ENCODE results near the gene MLKL.
"Not testable (repeated sequence)": the region's sequence is repeated elsewhere in the genome, so short reads cannot be mapped to it uniquely, and the experiment has no call there.

GRCh38 chr16:74722156-74722555, 21.5 kb upstream of the MLKL start:
- TF ChIP-seq, protein P1, sequence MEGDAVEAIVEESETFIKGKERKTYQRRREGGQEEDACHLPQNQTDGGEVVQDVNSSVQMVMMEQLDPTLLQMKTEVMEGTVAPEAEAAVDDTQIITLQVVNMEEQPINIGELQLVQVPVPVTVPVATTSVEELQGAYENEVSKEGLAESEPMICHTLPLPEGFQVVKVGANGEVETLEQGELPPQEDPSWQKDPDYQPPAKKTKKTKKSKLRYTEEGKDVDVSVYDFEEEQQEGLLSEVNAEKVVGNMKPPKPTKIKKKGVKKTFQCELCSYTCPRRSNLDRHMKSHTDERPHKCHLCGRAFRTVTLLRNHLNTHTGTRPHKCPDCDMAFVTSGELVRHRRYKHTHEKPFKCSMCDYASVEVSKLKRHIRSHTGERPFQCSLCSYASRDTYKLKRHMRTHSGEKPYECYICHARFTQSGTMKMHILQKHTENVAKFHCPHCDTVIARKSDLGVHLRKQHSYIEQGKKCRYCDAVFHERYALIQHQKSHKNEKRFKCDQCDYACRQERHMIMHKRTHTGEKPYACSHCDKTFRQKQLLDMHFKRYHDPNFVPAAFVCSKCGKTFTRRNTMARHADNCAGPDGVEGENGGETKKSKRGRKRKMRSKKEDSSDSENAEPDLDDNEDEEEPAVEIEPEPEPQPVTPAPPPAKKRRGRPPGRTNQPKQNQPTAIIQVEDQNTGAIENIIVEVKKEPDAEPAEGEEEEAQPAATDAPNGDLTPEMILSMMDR (IDR thresholded peaks at IDR 0.05; ENCODE audit: low read depth, low read length) = not testable (repeated sequence)
- not testable (repeated sequence) for TF ChIP-seq EZH2phosphoT487 (IDR thresholded peaks at IDR 0.05; ENCODE audit: low read depth)

All from OCI-LY3 (cell line).